Erythroblast (primary cell): ENCODE measurements around the gene SLC6A13.

ENCODE experiments used
- GATA1 ChIP-seq: IDR thresholded peaks from 2 replicates; pipeline ENCODE4 v1.6.1; 2011; ENCODE audit warnings: low read depth, mild to moderate bottlenecking, control low read depth, low read length, moderate library complexity
- POLR2A ChIP-seq: IDR thresholded peaks from 2 replicates; pipeline ENCODE4 v1.6.1; 2011; ENCODE audit warnings: mild to moderate bottlenecking, low read length

DNA sequence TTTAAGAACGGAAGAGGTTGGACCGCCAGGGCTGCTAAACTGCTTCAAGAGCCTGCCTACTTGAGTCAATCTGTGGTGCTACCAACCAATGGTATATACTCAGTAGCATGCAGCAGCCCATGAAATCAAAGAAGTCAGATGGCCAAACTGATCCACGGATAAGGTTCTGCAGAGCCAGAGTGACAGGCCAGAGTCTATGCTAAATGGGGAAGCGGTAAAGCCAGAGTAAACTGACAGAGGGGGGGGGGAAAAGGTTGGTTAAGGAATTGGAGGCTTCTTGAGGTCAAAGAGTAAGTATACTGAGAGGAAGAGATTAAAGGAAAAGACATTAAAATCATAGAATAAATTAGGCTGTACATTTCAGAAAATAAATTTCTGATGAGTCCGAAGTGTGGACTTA, 15.4 kb upstream of the SLC6A13 start:
- TF ChIP-seq POLR2A (no peak), GATA1 (no peak)
